Stimulated activated naive B cell treated with anti-CD40 and anti-IgM and Interleukin-4, amounts not matched to agents 10 μg/mL and 1 μg/mL and 100 μg/mL, for 72 hours (primary cell): Measurements from ENCODE around the gene KAT6B.

Experiments
- ATAC-seq, 2 donors: fragments of 150-1000 bp; cut with Tn5 transposase; replicated peaks; 2 replicates each; pipeline ENCODE4 v1.10.0; 2021; ENCODE audit warnings: moderate library complexity in 1 of 2
- DNase-seq: peaks from one replicate; pipeline ENCODE4 v3.0.0; 2021
- H3K27ac Mint-ChIP-seq: one replicate; pipeline ENCODE4 v1.8.0; 2022; ENCODE audit warnings: mild to moderate bottlenecking, mixed read lengths
- H3K27me3 Mint-ChIP-seq, 2 donors: one replicate each; pipeline ENCODE4 v1.8.0; 2022; ENCODE audit warnings: mixed read lengths in 2 of 2
- H3K36me3 Mint-ChIP-seq, 2 donors: one replicate each; pipeline ENCODE4 v1.8.0; 2022; ENCODE audit warnings: mixed read lengths in 2 of 2, mild to moderate bottlenecking in 1 of 2
- H3K4me1 Mint-ChIP-seq, 2 donors: one replicate each; pipeline ENCODE4 v1.8.0; 2022; ENCODE audit warnings: mixed read lengths in 2 of 2, mild to moderate bottlenecking in 1 of 2
- H3K4me3 Mint-ChIP-seq, 2 donors: one replicate each; pipeline ENCODE4 v1.8.0; 2022; ENCODE audit warnings: mild to moderate bottlenecking in 2 of 2, mixed read lengths in 2 of 2, moderate library complexity in 1 of 2
- H3K9me3 Mint-ChIP-seq, 2 donors: one replicate each; pipeline ENCODE4 v1.8.0; 2022; ENCODE audit warnings: mixed read lengths in 2 of 2, mild to moderate bottlenecking in 1 of 2

The KAT6B gene

GRCh38 chr10:75000748-75001321, 174.4 kb downstream of the KAT6B start:
- Mint-ChIP-seq H3K9me3 (no peaks in the 10 kb centered on the region), H3K4me3 (peak overlapping the region; percentile 74 to 76), H3K36me3 (peaks cover 16 to 26% of the 10 kb centered on the region in 2 donors), H3K27me3 (no peaks in the 10 kb centered on the region), H3K27ac (peak overlapping the region; percentile 97), H3K4me1 (peaks cover 24 to 35% of the 10 kb centered on the region in 2 donors)
- DNase-seq (peak; percentile 39), ATAC-seq (peak; percentile 97)

GRCh38 chr10:75001715-75002350, 175.4 kb downstream of the KAT6B start:
- peak overlapping the region; percentile 10 to 76 for H3K4me3 Mint-ChIP-seq
- ATAC-seq (no peak), DNase-seq (no peak)
- no peak overlapping the region for H3K27ac Mint-ChIP-seq
- peaks cover 9 to 21% of the 10 kb centered on the region in 2 donors for H3K36me3 Mint-ChIP-seq
- no peaks in the 10 kb centered on the region for H3K27me3 Mint-ChIP-seq
- peaks cover 24 to 35% of the 10 kb centered on the region in 2 donors for H3K4me1 Mint-ChIP-seq
- no peaks in the 10 kb centered on the region for H3K9me3 Mint-ChIP-seq

DNA sequence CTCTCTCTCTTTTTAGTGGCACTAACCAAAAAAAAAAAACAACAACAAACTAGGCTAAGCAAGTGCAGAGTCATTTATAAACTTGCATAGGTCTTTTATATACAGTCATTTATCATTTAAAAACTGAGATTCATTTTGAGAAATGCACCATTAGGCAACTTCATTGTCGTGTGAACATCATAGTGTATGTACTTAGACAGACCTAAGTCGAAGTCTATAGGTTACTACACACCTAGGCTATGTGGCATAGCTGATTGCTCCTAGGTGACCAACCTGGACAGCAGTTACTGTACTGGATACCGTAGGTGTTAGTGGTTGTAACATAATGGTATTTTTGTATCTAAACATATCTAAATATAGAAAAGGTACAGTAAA, 175.9 kb downstream of the KAT6B start:
- no peaks in the 10 kb centered on the region for H3K9me3 Mint-ChIP-seq
- H3K27me3 Mint-ChIP-seq: no peaks in the 10 kb centered on the region
- peaks cover 12 to 23% of the 10 kb centered on the region in 2 donors for H3K36me3 Mint-ChIP-seq
- DNase-seq: no peak
- ATAC-seq: no peak
- H3K4me3 Mint-ChIP-seq: no peak overlapping the region
- no peak overlapping the region for H3K27ac Mint-ChIP-seq
- peaks cover 28 to 41% of the 10 kb centered on the region in 2 donors for H3K4me1 Mint-ChIP-seq

DNA sequence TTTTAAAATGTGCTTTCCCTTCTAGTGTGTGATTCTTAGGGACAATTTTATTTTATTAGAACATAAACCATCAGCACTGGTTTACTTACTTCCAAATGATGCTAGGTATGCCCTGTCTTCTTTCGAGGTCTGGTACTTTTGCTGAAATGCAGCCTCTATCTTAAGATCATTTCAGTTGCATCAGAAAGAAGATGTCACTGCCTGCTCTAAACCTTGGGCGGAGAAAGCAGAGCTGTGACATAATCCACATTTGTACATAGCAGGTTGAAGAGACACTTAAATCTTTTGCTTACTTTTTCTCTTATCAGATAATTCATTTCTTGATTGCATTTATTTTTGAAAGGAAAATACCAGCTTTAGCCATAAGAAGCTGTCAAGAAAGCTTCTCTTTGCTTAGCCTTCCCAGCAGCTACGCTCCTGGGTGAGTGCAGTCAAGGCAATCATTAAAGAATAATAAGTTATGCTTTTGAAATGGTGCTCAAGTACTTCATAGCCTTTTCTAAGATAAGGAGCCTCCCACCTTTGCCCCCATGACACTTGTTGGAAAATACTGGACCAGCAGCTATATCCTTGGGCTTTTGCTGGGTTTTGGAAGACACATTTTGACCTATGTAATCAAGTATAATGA, 176.7 kb downstream of the KAT6B start:
- Mint-ChIP-seq H3K4me1 (peaks cover 32 to 48% of the 10 kb centered on the region in 2 donors), H3K27ac (no peak overlapping the region), H3K27me3 (no peaks in the 10 kb centered on the region), H3K4me3 (no peak overlapping the region), H3K36me3 (peaks cover 15 to 28% of the 10 kb centered on the region in 2 donors), H3K9me3 (no peaks in the 10 kb centered on the region)
- ATAC-seq: no peak
- no peak for DNase-seq

- Mint-ChIP-seq H3K4me1 (peaks cover 35 to 52% of the 10 kb centered on the region in 2 donors), H3K4me3 (no peak overlapping the region), H3K27ac (no peak overlapping the region), H3K27me3 (no peaks in the 10 kb centered on the region), H3K9me3 (no peaks in the 10 kb centered on the region), H3K36me3 (peaks cover 16 to 29% of the 10 kb centered on the region in 2 donors)
- DNase-seq (no peak), ATAC-seq (no peak)
Measured at GRCh38 chr10:75003891-75004290, 177.5 kb downstream of the KAT6B start.

DNA sequence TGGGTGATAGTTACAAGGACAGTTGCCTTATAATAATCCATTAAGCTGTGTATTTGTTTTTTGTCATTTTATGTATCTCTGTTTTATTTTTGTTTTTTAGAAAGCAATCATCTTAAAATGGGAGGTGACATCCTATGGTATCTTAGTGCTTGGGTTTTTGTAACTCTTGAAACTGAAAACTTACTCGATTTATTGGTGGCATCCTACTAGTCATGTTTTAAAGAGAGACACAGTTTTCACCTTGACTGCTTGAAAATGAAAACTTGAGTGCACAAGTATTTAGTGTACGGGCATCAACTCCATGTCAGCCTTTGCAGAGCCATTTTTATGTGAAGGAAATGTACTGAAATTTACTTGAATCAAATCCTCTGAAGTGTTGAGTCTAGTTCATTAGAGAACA, 181.2 kb downstream of the KAT6B start:
- Mint-ChIP-seq H3K36me3 (peaks cover 17 to 28% of the 10 kb centered on the region in 2 donors), H3K9me3 (no peaks in the 10 kb centered on the region), H3K27me3 (no peaks in the 10 kb centered on the region), H3K4me3 (peak overlapping the region; percentile 18 to 29), H3K27ac (peak overlapping the region; percentile 0), H3K4me1 (peaks cover 27 to 32% of the 10 kb centered on the region in 2 donors)
- DNase-seq (no peak), ATAC-seq (no peak)

GRCh38 chr10:75008952-75009351, 182.6 kb downstream of the KAT6B start:
- Mint-ChIP-seq H3K9me3 (no peaks in the 10 kb centered on the region), H3K4me3 (no peak overlapping the region), H3K36me3 (peaks cover 22 to 37% of the 10 kb centered on the region in 2 donors), H3K4me1 (peaks cover 37 to 45% of the 10 kb centered on the region in 2 donors), H3K27me3 (no peaks in the 10 kb centered on the region), H3K27ac (no peak overlapping the region)
- ATAC-seq (no peak), DNase-seq (no peak)

- Mint-ChIP-seq H3K27ac (no peak overlapping the region), H3K36me3 (peaks cover 24 to 35% of the 10 kb centered on the region in 2 donors), H3K4me3 (no peak overlapping the region), H3K9me3 (no peaks in the 10 kb centered on the region), H3K27me3 (no peaks in the 10 kb centered on the region), H3K4me1 (peaks cover 39 to 49% of the 10 kb centered on the region in 2 donors)
- ATAC-seq (no peak), DNase-seq (no peak)
Measured at GRCh38 chr10:75009426-75009825, 183.0 kb downstream of the KAT6B start.

GRCh38 chr10:75010373-75010772, 184.0 kb downstream of the KAT6B start:
- DNase-seq (no peak), ATAC-seq (no peak)
- Mint-ChIP-seq H3K4me1 (peaks cover 45 to 57% of the 10 kb centered on the region in 2 donors), H3K4me3 (no peak overlapping the region), H3K36me3 (peaks cover 24 to 38% of the 10 kb centered on the region in 2 donors), H3K27me3 (no peaks in the 10 kb centered on the region), H3K27ac (no peak overlapping the region), H3K9me3 (no peaks in the 10 kb centered on the region)

DNA sequence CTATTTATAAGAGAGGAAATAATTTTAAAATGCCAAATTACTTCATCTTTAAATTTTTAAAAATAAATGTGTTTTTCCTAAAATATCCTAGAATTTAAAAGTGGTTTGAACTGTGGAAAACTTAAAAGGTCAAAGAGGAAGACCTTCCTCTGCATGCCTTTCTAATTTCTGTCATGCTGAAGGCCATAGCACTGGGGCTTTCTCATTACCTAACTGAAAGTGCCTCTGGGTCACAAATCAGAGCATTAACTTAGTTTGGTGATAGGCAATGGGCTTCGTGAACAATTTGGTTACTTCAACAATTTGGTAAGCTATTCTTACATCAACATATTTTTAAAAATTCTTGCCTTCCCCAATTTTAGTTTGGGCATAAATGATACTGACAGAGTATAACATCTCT, 184.8 kb downstream of the KAT6B start:
- Mint-ChIP-seq H3K36me3 (peaks cover 27 to 42% of the 10 kb centered on the region in 2 donors), H3K27me3 (no peaks in the 10 kb centered on the region), H3K9me3 (no peaks in the 10 kb centered on the region), H3K4me3 (no peak overlapping the region), H3K27ac (peak overlapping the region; percentile 95), H3K4me1 (peaks cover 51 to 65% of the 10 kb centered on the region in 2 donors)
- peak in 1 of 2 donors; percentile 26 for ATAC-seq
- DNase-seq: no peak

- DNase-seq: peak; percentile 41
- peak overlapping the region; percentile 36 to 64 for H3K4me3 Mint-ChIP-seq
- H3K9me3 Mint-ChIP-seq: no peaks in the 10 kb centered on the region
- peaks cover 29 to 38% of the 10 kb centered on the region in 2 donors for H3K36me3 Mint-ChIP-seq
- ATAC-seq: peak; percentile 58 to 62
- H3K4me1 Mint-ChIP-seq: peaks cover 46 to 61% of the 10 kb centered on the region in 2 donors
- H3K27me3 Mint-ChIP-seq: no peaks in the 10 kb centered on the region
- peak overlapping the region; percentile 95 for H3K27ac Mint-ChIP-seq
Measured at GRCh38 chr10:75012471-75012870, 186.1 kb downstream of the KAT6B start.

DNA sequence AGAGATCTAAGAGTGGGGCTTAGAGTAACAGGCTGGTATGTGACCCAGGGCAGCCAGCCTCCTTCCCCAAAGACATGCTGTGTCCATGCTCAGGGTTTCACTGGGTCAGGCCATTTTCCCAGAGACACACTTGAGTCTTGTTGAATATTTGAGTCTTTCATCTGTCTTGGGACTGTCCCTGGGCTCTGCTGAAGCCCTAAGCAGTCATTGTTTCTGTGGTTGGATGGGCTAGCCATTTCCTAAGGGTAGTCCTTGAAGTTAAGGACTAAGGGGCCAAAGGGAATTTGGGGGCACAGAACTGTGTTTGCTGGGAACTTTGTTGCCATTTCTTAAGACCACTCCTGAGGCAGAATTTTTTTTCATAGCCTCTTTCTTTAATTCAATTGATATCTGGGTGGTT, 186.6 kb downstream of the KAT6B start:
- DNase-seq (no peak), ATAC-seq (peak; percentile 15 to 29)
- Mint-ChIP-seq H3K27ac (peak overlapping the region; percentile 95), H3K9me3 (no peaks in the 10 kb centered on the region), H3K27me3 (no peaks in the 10 kb centered on the region), H3K4me1 (peaks cover 44 to 55% of the 10 kb centered on the region in 2 donors), H3K36me3 (peaks cover 26 to 35% of the 10 kb centered on the region in 2 donors), H3K4me3 (peak overlapping the region; percentile 36 to 64)

DNA sequence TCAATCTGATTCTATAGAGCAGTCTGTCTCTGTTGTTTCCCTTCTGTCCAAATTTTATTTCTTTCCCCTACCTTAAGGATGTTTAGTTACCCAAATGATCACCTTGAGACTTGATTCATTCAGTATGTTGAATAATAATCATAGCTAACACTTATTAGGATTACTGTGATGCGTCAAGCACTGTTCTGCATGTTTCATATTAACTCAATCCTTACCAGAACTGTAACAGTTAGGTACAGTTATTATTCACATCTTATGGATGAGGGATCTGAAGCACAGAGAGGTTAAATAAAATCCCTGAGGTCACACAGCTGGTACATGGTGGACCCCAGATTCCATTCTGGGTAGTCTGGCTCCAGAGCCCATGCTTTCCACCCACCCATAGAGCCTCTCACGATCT, 187.1 kb downstream of the KAT6B start:
- peak overlapping the region; percentile 95 for H3K27ac Mint-ChIP-seq
- H3K27me3 Mint-ChIP-seq: no peaks in the 10 kb centered on the region
- peaks cover 43 to 52% of the 10 kb centered on the region in 2 donors for H3K4me1 Mint-ChIP-seq
- DNase-seq (no peak), ATAC-seq (peak in 1 of 2 donors; percentile 9)
- H3K4me3 Mint-ChIP-seq: no peak overlapping the region
- no peaks in the 10 kb centered on the region for H3K9me3 Mint-ChIP-seq
- peaks cover 27 to 33% of the 10 kb centered on the region in 2 donors for H3K36me3 Mint-ChIP-seq

- no peak overlapping the region for H3K4me3 Mint-ChIP-seq
- no peaks in the 10 kb centered on the region for H3K9me3 Mint-ChIP-seq
- peaks cover 41 to 53% of the 10 kb centered on the region in 2 donors for H3K4me1 Mint-ChIP-seq
- peaks cover 30 to 33% of the 10 kb centered on the region in 2 donors for H3K36me3 Mint-ChIP-seq
- no peaks in the 10 kb centered on the region for H3K27me3 Mint-ChIP-seq
- DNase-seq (no peak), ATAC-seq (no peak)
- peak overlapping the region; percentile 9 for H3K27ac Mint-ChIP-seq
Measured at GRCh38 chr10:75014516-75015230, 188.3 kb downstream of the KAT6B start.
